ENCODE measurements around the gene CLMN.
"Not testable (repeated sequence)": the region's sequence is repeated elsewhere in the genome, so short reads cannot be mapped to it uniquely, and the experiment has no call there.

GRCh38 chr14:95282986-95283380 lies 36.7 kb downstream of the CLMN start:
- not testable (repeated sequence) for TF ChIP-seq ZNF451 (CRISPR knock-in tag; IDR thresholded peaks at IDR 0.05); ZNF124 (CRISPR knock-in tag; IDR thresholded peaks at IDR 0.05); PHB2 (IDR thresholded peaks at IDR 0.05; ENCODE audit: partially characterized antibody); SP140L (CRISPR knock-in tag; IDR thresholded peaks at IDR 0.05; ENCODE audit: borderline replicate concordance); ZNF572 (CRISPR knock-in tag; IDR thresholded peaks at IDR 0.05); NR2F6 (IDR thresholded peaks at IDR 0.05); NR2F6 (CRISPR knock-in tag; IDR thresholded peaks at IDR 0.05)

Measured in HepG2 (cell line).